Stimulated activated CD4-positive, alpha-beta T cell treated with anti-CD3 and anti-CD28 coated beads, TNF-alpha, amount 100 ng/mL, for 48 hours (primary cell): ENCODE measurements around the gene ASPSCR1.
A peak's percentile ranks its signal among the peaks of the same experiment; 100 is the strongest.
"Not testable (repeated sequence)": the region's sequence is repeated elsewhere in the genome, so short reads cannot be mapped to it uniquely, and the experiment has no call there.

Source experiments
- DNase-seq, 3 donors: peaks; one replicate each; pipeline ENCODE4 v3.0.0-alpha.2; 2020; ENCODE audit warnings: low read depth in 3 of 3

ASPSCR1 gene

GRCh38 chr17:81941484-81942166 is 35.8 kb upstream of the ASPSCR1 start:
- no peak for DNase-seq

GRCh38 chr17:81942167-81942553 is 35.3 kb upstream of the ASPSCR1 start:
- no peak for DNase-seq

GRCh38 chr17:81944858-81945257 is 32.6 kb upstream of the ASPSCR1 start:
- no peak for DNase-seq

- DNase-seq = no peak
Observed at GRCh38 chr17:81947189-81947588, 30.2 kb upstream of the ASPSCR1 start, which contains the start of gene MYADML2. TSS of gene MYADML2 (minus strand) at chr17:81947233. CDS start at chr17:81941741, 5,492 bp downstream.

- no peak for DNase-seq
Observed at GRCh38 chr17:81948635-81949378, 28.6 kb upstream of the ASPSCR1 start.

- DNase-seq = no peak
Observed at GRCh38 chr17:81950501-81950900, 26.9 kb upstream of the ASPSCR1 start.

- DNase-seq = no peak
Observed at GRCh38 chr17:81951785-81952684, 25.4 kb upstream of the ASPSCR1 start.

- DNase-seq = no peak
Observed at GRCh38 chr17:81952792-81953228, 24.6 kb upstream of the ASPSCR1 start.

GRCh38 chr17:81953443-81953842 is 24.0 kb upstream of the ASPSCR1 start:
- not testable (repeated sequence) for DNase-seq

GRCh38 chr17:81954131-81955057 is 23.0 kb upstream of the ASPSCR1 start:
- no peak for DNase-seq

GRCh38 chr17:81955058-81955681 is 22.3 kb upstream of the ASPSCR1 start:
- no peak for DNase-seq

GRCh38 chr17:81955756-81956544 is 21.5 kb upstream of the ASPSCR1 start:
- DNase-seq = no peak

- no peak for DNase-seq
Observed at GRCh38 chr17:81956607-81957589, 20.5 kb upstream of the ASPSCR1 start.

GRCh38 chr17:81957691-81958432 is 19.6 kb upstream of the ASPSCR1 start:
- no peak for DNase-seq

- no peak for DNase-seq
Observed at GRCh38 chr17:81958633-81959342, 18.6 kb upstream of the ASPSCR1 start.

GRCh38 chr17:81959362-81960129 is 17.9 kb upstream of the ASPSCR1 start:
- DNase-seq = peak; percentile 32 to 74 (median 58)
